ENCODE measurements around the gene LPCAT2.

LPCAT2 gene

DNA sequence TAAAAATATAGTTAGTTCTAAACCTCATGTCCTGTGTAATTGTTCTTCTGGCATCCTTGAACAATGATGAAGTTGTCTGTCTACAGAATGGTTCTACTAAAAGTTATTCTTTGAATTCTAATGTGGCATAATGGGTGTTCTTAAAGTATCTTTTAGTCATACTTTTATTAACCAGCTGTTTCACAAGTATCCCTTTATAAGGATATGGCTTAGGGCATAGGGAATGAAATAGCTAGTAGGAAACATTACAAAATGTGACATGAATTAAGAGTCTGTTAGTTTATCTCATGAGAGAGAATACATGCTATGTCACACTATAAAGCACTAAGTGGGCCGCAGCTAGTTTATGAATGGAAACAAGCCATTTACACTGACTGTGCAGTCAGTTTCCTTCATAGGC is 31.3 kb downstream of the LPCAT2 start (continued):
- TF ChIP-seq RARB (CRISPR knock-in tag; IDR thresholded peaks at IDR 0.05): no peak
- TF ChIP-seq ARNTL (CRISPR knock-in tag; IDR thresholded peaks at IDR 0.05; ENCODE audit: borderline replicate concordance, low read depth): no peak

DNA sequence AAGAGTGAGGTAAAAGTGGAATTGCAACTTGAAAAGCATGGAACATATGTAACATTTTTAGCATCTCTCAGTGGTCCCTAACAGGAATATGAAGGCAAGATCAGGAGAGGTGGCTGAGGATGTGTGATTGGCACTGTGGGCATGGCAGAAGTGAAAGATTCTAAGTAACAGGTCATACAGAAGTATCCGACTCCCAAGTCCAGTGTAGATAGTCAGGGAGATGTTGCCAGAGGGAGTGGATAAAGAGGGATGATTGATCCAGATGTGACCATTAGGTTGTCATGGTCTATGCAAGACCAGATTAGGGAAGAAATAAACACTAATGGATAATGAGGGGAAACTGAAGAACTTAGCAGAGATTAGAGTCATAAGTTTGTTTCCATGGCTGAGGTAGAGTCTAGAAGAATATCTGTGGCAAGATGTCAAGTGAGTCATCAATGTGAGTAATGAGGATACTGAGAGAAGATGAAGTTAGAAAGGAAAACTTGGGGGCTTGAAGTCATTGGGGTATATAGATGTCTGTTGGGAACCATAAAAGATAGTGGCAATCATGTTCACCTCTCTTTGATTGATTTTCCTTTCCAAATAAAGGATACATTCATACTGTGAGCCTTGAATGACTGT is 33.7 kb downstream of the LPCAT2 start:
- TF ChIP-seq, protein P1, sequence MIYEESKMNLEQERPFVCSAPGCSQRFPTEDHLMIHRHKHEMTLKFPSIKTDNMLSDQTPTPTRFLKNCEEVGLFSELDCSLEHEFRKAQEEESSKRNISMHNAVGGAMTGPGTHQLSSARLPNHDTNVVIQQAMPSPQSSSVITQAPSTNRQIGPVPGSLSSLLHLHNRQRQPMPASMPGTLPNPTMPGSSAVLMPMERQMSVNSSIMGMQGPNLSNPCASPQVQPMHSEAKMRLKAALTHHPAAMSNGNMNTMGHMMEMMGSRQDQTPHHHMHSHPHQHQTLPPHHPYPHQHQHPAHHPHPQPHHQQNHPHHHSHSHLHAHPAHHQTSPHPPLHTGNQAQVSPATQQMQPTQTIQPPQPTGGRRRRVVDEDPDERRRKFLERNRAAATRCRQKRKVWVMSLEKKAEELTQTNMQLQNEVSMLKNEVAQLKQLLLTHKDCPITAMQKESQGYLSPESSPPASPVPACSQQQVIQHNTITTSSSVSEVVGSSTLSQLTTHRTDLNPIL (CRISPR knock-in tag; IDR thresholded peaks at IDR 0.05; ENCODE audit: low read depth): no peak
- TF ChIP-seq ISL1 (CRISPR knock-in tag; IDR thresholded peaks at IDR 0.05): peak; percentile 11; the same call in 1 of the 2 replicates
- ATAC-seq: peak; percentile 88

DNA sequence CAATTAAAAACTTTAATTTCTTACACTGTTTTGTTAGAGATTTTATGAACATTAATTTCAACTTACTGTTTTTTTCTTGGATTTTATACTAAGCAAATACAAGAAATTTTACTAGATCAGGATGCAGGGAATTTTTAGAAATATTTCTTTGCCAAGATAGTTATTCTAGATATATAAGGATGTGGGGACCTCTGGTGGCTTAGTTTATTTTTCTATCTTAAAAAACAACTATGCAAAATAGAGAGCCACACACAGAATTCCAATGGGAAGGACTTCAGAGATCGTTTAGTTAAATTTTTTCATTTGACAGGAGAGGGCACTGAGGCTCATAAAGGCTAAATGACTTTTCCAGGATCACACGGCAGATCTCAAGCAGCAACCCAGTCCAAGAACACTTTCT is 34.6 kb downstream of the LPCAT2 start:
- peak; percentile 73 for ATAC-seq
- TF ChIP-seq ZNF565 (CRISPR knock-in tag; conservative IDR thresholded peaks at IDR 0.05; ENCODE audit: low read depth): no peak

DNA sequence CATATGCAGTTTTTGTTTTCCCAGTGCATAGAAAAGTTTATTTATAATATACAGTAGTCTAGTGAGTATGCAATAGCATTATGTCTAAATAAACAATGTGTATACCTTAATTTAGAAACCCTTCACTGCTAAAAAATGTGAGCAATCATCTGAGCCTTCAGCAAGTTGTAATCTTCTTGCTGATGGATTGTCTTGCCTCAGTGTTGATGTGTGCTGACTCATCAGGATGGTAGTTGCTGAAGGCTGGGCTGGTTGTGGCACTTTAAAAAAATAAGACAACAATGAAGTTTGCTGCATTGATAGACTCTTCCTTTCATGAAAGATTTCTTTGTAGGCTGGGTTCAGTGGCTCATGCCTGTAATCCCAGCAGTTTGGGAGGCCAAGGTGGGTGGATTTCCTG is 43.7 kb downstream of the LPCAT2 start:
- peak; percentile 70 for ATAC-seq
- TF ChIP-seq ISL1 (CRISPR knock-in tag; IDR thresholded peaks at IDR 0.05) (peak; percentile 42), GLIS3 (CRISPR knock-in tag; IDR thresholded peaks at IDR 0.05) (no peak), ARNTL (CRISPR knock-in tag; IDR thresholded peaks at IDR 0.05; ENCODE audit: borderline replicate concordance, low read depth) (no peak)

DNA sequence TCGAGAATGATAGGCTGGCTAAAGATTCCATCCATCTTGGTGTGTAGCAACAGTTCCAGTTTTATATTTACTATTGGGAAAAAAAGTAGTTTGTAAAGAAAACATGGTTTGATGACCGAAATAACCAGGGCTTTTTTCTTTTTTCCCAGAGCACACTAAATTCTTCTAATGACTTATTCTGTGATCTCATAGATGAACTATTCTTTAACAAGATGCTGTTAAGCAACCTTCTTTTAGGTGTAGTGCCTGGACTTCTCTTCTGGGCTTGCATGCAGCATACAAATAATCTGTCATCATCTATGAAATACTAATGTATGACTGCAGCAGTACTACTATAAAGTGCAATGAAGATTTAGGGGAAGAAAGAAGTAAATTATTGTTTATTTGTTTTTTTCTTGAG is 46.6 kb downstream of the LPCAT2 start:
- no peak for ATAC-seq
- no peak for TF ChIP-seq ZNF70 (CRISPR knock-in tag; IDR thresholded peaks at IDR 0.05)
- no peak for TF ChIP-seq ZFP30 (CRISPR knock-in tag; IDR thresholded peaks at IDR 0.05)
- TF ChIP-seq BACH2 (CRISPR knock-in tag; IDR thresholded peaks at IDR 0.05; ENCODE audit: borderline replicate concordance): no peak
- TF ChIP-seq, protein P2, sequence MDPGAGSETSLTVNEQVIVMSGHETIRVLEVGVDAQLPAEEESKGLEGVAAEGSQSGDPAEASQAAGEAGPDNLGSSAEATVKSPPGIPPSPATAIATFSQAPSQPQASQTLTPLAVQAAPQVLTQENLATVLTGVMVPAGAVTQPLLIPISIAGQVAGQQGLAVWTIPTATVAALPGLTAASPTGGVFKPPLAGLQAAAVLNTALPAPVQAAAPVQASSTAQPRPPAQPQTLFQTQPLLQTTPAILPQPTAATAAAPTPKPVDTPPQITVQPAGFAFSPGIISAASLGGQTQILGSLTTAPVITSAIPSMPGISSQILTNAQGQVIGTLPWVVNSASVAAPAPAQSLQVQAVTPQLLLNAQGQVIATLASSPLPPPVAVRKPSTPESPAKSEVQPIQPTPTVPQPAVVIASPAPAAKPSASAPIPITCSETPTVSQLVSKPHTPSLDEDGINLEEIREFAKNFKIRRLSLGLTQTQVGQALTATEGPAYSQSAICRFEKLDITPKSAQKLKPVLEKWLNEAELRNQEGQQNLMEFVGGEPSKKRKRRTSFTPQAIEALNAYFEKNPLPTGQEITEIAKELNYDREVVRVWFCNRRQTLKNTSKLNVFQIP (CRISPR knock-in tag; IDR thresholded peaks at IDR 0.05; ENCODE audit: borderline replicate concordance, low read depth): no peak
- no peak for TF ChIP-seq ESRRG (CRISPR knock-in tag; IDR thresholded peaks at IDR 0.05)
- TF ChIP-seq PPARA (CRISPR knock-in tag; IDR thresholded peaks at IDR 0.05; ENCODE audit: borderline replicate concordance): no peak
- no peak for TF ChIP-seq GLIS3 (CRISPR knock-in tag; IDR thresholded peaks at IDR 0.05)
- TF ChIP-seq, protein P3, sequence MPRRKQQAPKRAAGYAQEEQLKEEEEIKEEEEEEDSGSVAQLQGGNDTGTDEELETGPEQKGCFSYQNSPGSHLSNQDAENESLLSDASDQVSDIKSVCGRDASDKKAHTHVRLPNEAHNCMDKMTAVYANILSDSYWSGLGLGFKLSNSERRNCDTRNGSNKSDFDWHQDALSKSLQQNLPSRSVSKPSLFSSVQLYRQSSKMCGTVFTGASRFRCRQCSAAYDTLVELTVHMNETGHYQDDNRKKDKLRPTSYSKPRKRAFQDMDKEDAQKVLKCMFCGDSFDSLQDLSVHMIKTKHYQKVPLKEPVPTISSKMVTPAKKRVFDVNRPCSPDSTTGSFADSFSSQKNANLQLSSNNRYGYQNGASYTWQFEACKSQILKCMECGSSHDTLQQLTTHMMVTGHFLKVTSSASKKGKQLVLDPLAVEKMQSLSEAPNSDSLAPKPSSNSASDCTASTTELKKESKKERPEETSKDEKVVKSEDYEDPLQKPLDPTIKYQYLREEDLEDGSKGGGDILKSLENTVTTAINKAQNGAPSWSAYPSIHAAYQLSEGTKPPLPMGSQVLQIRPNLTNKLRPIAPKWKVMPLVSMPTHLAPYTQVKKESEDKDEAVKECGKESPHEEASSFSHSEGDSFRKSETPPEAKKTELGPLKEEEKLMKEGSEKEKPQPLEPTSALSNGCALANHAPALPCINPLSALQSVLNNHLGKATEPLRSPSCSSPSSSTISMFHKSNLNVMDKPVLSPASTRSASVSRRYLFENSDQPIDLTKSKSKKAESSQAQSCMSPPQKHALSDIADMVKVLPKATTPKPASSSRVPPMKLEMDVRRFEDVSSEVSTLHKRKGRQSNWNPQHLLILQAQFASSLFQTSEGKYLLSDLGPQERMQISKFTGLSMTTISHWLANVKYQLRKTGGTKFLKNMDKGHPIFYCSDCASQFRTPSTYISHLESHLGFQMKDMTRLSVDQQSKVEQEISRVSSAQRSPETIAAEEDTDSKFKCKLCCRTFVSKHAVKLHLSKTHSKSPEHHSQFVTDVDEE (CRISPR knock-in tag; IDR thresholded peaks at IDR 0.05): no peak
- no peak for TF ChIP-seq ZNF565 (CRISPR knock-in tag; conservative IDR thresholded peaks at IDR 0.05; ENCODE audit: low read depth)

DNA sequence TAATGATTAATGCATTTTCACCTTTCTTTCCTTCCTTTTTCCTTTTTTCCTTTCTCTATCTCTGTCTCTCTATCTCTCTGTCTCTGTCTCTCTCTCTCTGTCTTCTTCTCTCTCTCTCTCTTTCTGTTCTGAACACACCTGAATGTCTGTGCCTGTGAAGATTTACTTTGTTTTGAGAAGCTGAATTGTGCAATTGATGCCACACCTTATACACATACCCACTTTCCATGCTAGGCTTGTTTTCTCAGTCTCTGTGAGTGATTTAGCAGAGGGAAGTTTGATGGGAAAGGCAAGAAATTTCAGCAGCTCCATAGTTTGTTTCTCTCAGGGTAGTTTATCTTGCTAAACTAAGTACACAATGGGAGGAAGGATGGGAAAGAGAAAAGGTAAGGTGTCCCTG is 48.3 kb downstream of the LPCAT2 start:
- no peak for ATAC-seq
- TF ChIP-seq OSR1 (CRISPR knock-in tag; IDR thresholded peaks at IDR 0.05) (no peak), ISL1 (CRISPR knock-in tag; IDR thresholded peaks at IDR 0.05) (no peak), GLIS3 (CRISPR knock-in tag; IDR thresholded peaks at IDR 0.05) (no peak), ZFP3 (CRISPR knock-in tag; IDR thresholded peaks at IDR 0.05) (no peak), ZC3H10 (CRISPR knock-in tag; IDR thresholded peaks at IDR 0.05) (no peak), ESRRG (CRISPR knock-in tag; IDR thresholded peaks at IDR 0.05) (no peak), TOX (CRISPR knock-in tag; IDR thresholded peaks at IDR 0.05; ENCODE audit: borderline replicate concordance) (no peak), RARB (CRISPR knock-in tag; IDR thresholded peaks at IDR 0.05) (no peak), SNAI2 (CRISPR knock-in tag; IDR thresholded peaks at IDR 0.05) (no peak), ARNTL (CRISPR knock-in tag; IDR thresholded peaks at IDR 0.05; ENCODE audit: borderline replicate concordance, low read depth) (no peak), CSDC2 (CRISPR knock-in tag; IDR thresholded peaks at IDR 0.05) (no peak), ZNF8 (CRISPR knock-in tag; IDR thresholded peaks at IDR 0.05) (no peak), BACH2 (CRISPR knock-in tag; IDR thresholded peaks at IDR 0.05; ENCODE audit: borderline replicate concordance) (no peak), ZFP30 (CRISPR knock-in tag; IDR thresholded peaks at IDR 0.05) (no peak)
- TF ChIP-seq, protein P4, sequence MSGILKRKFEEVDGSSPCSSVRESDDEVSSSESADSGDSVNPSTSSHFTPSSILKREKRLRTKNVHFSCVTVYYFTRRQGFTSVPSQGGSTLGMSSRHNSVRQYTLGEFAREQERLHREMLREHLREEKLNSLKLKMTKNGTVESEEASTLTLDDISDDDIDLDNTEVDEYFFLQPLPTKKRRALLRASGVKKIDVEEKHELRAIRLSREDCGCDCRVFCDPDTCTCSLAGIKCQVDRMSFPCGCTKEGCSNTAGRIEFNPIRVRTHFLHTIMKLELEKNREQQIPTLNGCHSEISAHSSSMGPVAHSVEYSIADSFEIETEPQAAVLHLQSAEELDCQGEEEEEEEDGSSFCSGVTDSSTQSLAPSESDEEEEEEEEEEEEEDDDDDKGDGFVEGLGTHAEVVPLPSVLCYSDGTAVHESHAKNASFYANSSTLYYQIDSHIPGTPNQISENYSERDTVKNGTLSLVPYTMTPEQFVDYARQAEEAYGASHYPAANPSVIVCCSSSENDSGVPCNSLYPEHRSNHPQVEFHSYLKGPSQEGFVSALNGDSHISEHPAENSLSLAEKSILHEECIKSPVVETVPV (CRISPR knock-in tag; IDR thresholded peaks at IDR 0.05): no peak
- TF ChIP-seq, protein P5, sequence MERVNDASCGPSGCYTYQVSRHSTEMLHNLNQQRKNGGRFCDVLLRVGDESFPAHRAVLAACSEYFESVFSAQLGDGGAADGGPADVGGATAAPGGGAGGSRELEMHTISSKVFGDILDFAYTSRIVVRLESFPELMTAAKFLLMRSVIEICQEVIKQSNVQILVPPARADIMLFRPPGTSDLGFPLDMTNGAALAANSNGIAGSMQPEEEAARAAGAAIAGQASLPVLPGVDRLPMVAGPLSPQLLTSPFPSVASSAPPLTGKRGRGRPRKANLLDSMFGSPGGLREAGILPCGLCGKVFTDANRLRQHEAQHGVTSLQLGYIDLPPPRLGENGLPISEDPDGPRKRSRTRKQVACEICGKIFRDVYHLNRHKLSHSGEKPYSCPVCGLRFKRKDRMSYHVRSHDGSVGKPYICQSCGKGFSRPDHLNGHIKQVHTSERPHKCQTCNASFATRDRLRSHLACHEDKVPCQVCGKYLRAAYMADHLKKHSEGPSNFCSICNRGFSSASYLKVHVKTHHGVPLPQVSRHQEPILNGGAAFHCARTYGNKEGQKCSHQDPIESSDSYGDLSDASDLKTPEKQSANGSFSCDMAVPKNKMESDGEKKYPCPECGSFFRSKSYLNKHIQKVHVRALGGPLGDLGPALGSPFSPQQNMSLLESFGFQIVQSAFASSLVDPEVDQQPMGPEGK (CRISPR knock-in tag; IDR thresholded peaks at IDR 0.05; ENCODE audit: borderline replicate concordance): no peak
- TF ChIP-seq, protein P2 (CRISPR knock-in tag; IDR thresholded peaks at IDR 0.05; ENCODE audit: borderline replicate concordance, low read depth): no peak
